Hindlimb muscle (tissue), 1 donor: Measurements from ENCODE around the gene MRPL27. TPM values are rescaled to one million over a fixed set of nuclear protein-coding genes. Genes with fewer than 3 reads are reported as not detected.

Source experiments
- DNase-seq: peaks from one replicate; pipeline ENCODE4 v3.0.0-alpha.2; 2013
- polyA plus RNA-seq: library from polyadenylated mRNA; unstranded; fragments of 120-200 nt; gene quantifications from one replicate; pipeline ENCODE4 v1.2.1, GENCODE V29; 2013; ENCODE audit not compliant: insufficient read length

The MRPL27 gene
- polyA plus RNA-seq, 1 donor = 52.5 TPM

DNA sequence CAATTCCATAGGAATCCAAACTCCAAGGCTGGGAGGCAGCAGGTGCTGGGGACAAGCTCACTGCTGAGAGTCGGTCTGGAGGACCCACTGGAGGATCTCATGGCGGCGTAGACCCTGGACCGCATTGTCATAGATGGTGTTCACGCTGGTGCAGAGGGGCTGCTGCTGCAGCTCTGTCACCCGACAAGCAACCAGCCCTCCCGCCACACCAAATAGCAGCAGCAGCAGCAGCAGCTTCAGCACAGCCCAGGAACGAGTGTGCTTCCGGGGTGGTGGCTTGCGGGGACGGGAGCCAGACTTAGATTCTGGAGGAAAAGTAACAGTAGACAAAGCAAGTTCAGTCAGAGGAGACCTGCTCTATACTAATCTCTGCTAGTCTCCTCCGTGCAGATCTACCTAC, 9.9 kb upstream of the MRPL27 start:
- DNase-seq = no peak

DNA sequence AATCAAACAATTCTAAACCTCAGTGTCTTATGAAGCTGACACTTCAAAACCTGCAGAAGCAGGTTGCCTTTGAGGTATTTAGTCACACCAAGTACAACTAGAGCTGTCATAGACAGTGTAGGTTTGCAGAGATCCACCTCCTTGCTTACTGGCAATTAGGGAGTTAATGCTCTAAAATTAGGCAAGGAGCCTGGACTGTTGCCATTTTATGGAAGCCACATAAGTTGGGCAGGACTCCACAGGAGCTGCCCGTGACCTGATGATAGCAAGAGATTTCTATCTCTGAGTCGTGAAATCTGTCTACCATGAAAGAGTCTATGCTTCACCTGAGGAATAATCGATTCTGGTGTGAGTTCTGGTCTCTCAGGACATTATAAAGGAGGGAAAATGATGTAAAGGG, 8.9 kb upstream of the MRPL27 start:
- DNase-seq = no peak

DNA sequence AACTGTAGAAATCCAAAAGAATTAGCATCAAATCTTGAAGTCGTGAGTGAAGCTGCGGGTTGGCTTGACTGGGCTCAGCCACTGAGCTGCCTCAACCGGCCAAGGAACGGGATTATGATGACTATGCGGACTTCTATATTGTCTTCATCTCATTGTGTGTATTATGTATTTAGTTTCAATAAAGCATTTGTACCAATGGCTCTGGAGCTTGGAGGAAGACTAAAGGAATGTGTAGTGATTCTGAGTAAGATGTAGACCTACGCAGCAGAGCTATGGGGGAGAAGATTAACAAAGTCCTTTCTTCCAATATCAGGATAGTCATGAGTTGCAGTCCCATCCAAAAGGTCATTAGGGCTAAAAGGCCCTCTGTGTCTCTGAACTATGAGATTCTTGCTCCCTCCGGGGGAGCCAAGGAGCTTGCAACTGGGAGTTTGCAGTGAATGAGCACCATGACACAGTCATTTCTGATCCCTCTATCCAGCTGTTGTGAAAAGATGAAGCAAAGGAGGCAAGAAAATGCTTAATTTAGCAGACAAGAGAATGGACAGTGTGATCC, 8.4 kb upstream of the MRPL27 start:
- DNase-seq = no peak

DNA sequence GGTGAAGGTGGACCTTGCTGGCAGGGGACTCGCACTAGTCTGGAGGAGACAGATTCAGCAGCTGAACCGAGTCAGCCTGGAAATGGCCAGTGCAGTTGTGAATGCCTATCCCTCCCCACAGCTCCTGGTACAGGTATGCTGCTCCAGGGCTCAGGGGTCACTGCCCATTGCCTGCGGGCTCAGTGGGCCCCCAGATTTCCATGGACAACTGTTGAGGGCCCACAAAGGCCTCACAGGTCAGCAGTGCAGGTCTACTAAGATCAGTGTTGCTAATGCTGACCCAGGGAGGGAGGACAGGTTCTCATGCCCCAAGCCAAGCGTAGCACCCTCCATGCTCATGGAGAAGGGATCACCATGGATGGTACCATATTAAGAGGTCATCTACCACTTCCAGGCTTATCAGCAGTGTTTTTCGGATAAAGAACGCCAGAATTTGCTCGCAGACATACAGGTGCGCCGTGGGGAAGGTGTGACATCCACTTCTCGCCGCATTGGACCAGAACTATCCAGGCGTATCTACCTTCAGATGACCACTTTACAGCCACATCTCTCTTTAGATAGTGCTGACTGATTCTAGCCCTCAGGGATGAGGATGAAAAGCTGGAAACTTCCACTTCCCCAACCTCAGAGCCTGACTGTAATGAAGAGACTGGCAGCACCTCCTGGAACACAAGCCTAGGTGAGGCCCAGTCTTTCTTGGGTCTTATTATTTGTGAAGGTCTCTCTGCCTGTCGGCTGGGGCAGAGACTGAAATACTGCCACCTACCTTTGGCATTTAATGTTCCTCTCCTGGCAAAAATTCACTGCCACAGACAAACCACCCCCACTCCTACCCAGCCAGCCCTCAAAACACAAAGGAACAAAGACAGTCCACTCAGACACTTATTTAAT, 7.6 kb upstream of the MRPL27 start:
- no peak for DNase-seq

DNA sequence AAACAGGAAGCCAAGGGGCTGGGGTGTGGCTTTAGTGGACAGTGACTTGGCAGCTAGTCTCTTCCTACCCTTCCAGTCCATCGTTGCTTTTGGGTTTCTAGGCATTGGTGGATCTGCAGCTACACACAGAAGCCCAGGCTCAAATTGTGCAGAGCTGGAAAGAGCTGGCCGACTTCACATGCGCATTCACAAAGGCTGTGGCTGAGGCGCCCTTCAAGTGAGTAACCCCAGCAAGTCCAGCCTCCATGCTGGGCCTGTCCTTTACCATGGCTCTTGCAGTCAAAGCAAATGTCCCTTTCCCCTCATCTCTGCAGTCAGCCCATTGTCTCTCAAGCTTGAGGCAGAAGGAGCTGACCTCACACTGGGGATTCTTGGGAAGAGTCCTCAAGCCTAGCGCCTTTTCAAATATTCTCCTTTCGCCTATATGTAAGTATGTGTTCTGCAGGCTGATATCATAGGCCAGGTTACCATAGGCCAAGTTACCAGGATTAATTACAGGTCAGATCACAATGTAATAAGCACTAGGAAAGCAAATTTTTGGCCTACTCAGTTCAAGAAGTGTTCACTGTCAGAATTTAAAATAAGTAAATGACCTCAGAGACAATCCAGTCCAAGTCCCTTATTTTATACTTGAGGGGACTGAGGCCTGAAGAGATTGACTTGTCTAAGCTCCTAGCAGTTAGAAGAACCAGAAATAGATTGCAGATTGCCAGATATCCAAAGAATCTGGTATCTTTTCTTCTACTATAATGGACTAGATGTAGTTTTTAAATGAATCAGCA, 6.6 kb upstream of the MRPL27 start:
- DNase-seq = no peak

DNA sequence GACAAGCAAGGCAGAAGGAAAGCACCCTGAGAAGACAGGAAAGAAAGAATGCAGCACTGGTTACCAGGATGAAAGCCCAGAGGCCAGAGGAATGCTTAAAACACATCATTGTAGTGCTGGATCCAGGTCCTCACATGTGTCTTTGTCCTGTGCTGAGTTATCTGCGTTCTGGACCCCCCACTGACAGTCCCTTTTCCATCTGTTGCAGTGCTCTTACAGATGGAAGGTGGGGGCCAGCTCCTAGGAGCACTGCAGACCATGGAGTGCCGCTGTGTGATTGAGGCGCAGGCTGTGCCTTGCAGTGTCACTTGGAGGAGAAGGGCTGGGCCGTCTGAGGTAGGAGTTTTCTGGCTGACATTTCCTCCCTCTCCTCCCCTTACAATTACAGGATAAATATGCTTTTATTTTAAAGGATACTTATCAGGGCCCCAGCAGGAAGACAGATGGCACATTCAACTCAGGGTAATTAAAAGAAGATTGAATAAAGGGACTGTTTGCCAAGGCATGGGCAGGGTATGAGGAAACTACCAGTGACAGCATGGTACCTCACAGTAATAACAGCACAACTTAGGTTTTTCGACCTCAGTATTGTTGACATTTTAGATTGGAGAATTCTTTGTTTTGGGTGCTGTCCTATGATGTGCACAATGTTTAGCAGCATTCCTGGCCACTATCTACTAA, 3.0 kb upstream of the MRPL27 start:
- no peak for DNase-seq

DNA sequence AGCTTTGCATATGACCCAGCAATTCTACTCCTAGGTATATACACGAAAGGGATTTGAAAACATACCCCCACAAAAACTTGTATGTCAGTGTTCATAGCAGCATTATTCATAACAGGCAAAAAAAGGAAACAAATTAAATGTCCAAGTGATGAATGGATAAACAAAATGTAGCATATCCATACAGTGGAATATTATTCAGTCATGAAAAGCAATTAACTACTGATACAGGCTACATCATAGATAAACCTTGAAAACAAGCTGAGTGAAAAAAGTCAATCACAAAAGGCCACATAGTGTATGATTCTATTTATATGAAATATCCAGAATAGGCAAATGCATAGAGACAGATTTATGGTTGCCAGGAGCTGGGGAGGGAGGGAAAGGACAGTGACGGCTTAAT, 721 bp upstream of the MRPL27 start:
- no peak for DNase-seq

DNA sequence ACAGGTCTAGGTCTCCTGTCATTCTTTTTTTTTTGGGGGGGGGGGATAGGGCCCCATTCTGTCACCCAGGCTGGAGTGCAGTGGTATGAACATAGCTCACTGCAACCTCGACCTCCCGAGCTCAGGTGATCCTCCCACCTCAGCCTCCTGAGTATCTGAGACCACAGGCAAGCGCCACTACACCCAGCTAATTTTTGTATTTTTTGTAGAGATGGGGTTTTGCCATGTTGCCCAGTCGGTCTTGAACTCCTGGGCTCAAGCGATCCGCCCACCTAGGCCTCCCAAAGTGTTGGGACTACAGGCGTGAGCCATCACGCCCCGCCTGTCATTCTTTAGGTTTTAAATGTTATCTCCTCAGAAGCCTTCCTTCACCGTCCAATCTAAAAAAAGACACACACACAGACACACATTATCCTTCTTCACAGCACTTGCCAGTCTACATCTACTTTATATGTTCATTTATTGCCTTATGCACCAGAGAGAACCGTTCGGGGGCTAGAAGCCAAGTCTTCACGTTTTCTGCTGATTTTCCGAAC, 694 bp downstream of the MRPL27 start:
- no peak for DNase-seq

DNA sequence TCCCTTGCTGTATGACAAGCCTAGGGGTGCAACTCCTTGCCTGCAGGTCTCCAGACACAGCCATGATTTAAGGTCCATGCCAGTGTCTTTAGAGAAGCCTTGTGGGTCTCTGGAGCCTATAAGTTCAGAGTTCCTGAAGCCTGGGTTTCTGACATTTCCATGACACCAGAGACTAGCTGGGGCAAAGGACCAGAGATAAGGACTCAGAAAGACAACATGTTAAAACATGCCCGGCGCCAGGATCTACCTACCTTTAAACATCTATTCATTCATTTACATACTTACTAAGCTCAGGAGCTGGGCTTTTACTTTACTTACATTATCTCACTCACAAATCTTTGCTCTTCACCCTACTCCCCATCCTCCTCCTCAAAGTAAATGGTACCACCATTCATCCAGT, 1.5 kb downstream of the MRPL27 start:
- DNase-seq = no peak

DNA sequence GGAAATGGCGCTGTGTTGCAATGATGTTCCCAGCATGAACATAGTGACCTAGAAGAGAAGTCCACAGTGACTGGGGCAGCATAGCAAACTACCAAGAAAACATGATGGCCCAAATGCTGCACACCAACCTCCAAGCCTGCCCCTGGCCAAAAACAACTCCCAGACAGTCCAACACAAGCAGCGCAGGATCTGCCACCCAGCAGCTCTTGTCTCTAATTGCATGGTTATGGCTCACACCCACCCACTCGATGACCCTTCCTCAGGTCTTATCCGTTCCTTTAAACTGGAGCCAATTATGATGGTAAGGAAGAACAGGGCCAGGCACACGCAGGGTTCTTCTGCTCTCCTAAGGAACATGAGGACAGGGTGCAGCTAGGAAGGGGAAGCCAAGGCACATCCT, 2.9 kb downstream of the MRPL27 start:
- no peak for DNase-seq

DNA sequence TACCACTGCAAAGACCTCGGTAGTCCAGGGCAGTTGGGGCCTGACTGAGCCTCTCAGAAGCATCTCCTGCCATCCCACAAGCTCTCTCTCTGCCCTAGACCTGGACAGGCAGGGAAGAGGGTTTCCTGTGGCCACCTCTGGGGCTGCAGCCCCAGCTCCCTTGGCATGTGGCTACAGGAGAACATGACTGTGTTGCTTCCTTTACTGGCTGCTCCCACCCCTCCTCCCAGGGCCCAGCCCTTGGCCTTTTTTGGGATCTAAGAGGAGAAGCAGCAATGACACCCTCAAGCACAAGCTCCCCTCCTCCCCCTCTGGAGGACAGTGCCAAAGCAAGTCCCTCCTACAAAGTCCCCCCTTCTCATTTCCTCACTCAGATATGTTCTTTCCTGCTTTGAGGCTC, 5.6 kb downstream of the MRPL27 start:
- DNase-seq = no peak

DNA sequence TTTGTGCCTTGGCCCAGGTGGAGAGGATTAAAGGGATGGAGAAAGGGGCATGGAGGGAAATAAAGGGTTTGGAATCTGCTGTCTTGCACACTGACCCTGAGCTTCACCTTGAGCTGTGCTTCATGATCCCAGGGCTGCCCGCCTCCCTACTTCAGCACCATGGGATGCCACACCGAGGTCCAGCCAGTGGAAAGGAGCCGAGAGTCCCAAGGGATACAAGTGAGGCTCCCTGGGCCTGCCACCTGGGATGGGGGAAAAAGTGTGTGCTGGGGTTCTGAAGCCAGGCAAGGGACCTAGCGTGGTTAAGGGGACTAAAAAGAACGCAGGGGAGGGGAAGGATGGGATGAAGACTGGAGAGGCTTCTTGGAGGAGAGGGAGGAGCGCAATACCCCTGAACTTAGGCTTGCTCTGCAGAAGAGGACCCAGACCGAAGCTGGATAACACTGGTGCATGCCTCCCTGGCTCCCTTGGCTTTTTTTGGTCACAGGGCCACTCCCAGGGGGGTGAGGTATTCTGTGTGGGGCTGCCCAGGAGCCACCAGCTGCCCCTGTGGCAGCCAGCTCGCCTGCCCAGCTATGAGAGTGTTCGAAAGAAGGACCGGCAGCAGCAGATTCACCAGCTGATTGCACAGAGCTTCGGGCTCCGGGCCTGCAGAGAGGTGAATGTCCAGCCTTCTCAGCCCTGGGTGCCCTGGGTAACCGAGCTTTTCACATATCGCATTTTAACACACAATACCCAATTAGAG, 7.2 kb downstream of the MRPL27 start:
- no peak for DNase-seq

DNA sequence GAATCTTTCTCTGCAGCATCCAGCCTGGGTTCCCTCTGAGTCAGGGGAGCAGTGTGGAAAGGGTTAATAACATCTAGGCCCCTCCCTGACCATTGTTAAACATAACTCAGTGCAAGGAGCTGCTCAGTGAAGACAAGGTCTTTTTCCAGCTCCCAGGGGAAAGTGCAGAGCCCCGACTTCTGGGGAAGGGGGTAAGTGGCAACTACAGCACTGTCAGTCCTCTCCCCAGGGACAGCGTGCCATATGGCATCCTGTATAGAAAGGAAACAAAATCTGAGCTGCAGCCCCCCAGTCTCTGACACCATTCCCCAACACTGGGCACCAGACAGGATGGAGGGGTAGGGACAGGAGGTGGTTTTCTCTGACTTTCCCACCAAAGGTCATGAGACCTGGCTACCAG, 7.8 kb downstream of the MRPL27 start:
- no peak for DNase-seq

DNA sequence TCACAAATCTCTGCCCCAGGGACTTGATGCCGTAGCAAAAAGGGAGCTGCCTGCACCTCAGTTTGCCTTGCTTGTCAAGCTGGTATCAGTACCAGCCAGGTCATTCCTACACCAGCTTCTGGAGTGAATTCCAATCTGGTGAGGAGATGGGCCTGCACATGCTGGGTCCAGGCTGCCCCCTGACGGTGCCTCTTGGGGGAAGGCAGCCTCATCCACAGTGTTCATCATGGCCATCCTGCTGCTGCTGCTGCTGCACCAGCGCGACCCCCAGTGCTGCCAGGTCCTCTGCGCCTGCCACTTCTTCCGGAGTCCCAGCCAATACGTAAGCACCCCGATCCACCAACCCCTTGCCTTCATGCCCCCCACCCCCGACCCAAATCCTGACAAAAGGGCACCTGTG, 8.3 kb downstream of the MRPL27 start:
- no peak for DNase-seq

DNA sequence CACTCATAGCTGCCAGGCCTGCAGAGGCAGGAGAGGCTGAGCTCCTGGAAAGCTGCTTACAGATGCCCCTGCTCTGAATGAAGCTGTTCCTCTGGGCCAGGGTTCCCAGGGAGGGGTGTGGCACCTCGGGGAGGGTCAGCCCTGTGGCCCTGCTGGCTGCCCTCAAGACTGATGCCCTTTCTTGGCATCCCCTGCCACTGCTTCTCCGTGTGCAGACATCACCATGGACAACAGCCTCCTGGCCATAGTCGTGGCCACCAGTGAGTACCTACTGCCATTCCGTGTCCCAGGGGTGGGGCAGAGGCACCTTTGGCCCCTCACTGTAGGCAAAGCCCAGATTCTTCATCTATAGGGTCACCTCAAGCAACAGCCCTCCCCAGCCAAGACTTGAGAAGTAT, 8.9 kb downstream of the MRPL27 start:
- no peak for DNase-seq

DNA sequence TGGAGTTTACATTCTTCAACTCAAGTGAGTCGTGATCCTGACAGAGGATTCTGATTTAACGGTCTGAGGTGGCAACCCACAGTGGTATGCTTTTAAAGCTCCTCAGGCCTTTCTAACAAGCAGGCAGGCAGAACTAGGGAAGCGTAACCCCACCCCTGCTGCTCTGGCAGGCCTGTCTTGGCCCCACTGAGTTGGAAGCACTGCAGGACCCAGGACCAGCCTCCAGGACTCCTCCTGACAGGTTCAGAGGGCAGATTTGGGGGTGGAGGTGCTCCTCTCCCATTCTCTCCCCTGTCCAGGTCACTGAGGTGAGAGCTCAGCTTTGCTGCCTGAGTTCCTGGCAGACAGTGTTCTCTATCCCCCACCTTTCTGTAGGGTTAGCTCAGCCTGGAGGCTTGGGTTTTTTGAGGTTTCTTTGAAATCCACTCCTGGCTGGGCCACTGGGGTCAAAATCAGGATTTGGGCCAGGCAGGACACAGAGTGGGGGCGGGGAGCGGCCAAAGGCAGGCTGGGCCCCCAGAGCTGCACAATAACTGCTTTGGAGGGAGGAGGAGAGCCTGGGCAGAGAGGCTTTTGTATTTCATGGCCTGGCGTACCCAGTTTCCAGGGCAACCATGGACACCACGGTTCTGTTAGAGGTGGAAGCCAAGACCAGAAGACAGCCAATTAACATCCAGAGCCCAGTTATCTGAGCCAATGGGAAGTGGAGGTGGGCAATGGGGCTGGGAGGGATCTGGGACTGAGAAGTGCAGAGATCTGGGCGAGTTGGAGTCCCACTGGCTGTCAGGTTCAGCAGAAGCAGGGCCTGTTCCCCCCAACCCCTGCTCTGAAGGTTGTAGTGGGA, 9.5 kb downstream of the MRPL27 start:
- peak; percentile 45 for DNase-seq

DNA sequence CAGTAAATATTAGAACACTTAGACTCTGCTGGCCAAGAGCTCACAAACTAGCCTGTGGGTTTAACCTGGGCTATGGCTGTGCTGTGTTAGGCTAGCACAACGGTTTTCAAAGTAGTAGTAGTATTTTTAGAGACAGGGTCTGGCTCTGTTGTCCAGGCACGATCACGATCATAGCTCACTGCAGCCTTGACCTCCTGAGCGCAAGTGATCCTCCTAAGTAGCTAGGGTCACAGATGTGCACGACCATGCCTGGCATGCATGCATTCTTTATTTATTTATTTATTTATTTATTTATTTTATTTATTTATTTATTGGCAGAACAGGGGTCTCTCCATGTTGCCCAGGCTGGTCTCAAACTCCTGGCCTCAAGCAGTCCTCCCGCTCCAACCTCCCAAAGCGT, 10.3 kb downstream of the MRPL27 start:
- no peak for DNase-seq

DNA sequence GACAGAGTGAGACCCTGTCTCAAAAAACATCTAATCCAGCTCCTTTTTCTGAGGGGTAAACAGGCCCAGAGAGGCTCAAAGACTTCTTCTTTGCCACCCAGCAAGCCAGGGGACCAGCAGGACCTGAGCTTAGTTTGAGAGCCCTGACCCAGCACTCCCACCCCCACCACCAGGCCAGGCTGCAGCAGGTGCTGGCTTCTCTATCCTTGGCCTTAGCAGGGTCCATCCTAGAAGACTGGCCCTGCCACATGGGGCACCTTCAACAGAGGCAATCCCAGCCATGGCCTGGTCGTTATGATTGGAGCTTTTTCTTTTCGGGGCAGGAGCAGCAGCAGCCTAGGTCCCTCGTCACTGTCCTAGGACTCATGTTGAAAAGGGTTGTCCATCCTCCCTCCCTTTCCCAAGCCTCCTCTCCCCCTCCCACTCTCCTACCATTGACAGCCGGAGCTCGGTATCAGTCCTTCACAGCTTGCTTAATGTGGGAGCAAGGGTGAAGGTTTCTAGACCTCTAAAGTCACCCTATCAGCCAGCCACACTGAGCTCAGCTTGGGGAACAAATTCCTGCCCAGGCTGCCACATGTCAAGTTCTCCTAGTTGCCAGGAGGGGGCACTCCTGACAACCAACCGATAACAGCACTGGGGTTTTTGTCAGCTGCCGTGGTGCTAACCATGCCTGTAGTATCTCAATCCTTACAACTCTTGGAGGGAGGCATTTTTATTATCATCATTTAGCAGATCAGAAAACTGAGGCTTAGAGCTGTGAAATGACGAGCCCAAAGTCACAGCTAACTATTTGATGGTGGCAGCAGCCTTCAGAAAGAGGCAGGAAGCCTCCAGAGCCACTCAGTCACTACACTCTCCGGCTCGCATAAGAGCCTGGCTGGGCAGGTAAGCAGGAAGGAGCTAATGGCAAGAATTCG, 11.2 kb downstream of the MRPL27 start:
- no peak for DNase-seq

DNA sequence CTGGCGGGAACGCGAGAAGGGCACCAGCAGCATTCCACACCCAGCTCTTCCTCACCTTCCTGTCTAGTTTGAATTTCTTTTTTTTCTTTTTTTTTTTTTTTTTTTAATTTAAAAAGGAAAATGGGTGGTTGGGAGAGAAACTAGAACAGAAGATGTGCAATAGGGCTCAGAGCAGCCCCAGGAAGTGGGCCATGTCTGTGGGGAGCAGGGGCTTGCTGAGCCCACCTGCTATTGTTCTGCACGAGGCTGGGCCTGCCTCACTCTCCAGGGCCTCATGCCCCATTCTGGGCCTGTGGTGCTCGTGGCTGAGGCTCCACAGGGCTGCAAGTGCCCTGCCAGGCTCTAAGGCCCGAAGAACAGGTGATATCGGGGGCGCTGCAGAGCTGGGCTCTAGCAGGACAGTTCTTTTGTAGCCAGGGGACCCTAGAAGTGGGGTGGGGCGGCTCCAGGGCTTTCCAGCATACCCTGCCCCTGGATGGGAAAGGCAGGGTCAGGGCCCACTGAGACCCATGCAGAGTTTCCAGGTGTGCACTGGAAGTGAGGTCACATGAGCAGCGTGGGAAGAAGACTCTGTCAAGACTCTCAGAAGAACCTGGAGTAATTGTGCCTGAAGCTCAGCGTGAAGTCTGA, 12.4 kb downstream of the MRPL27 start:
- no peak for DNase-seq
